PC-9 (cell line): ENCODE results near the gene ITGA3. TPM values are rescaled to one million over a fixed set of nuclear protein-coding genes. Genes with fewer than 3 reads are reported as not detected.
A peak's percentile ranks its signal among the peaks of the same experiment; 100 is the strongest.

Source experiments
- BruUV-seq: library from RNA; stranded (reverse); fragments of 400-500 nt; replicated peaks from 2 replicates; lab custom pipeline; 2021; lab: Mats Ljungman, UMichigan
- CTCF ChIA-PET: fragments of 300-600 bp; sonication (Branson Sonifier 250); formaldehyde crosslinking; loops from one replicate; lab custom pipeline; 2022; ENCODE audit warnings: antibody characterized with exemption; lab: Charles Lee
- POLR2A ChIA-PET: fragments of 300-600 bp; sonication (Branson Sonifier 250); formaldehyde crosslinking; loops from one replicate; lab custom pipeline; 2022; ENCODE audit warnings: antibody characterized with exemption; ENCODE audit not compliant: unreplicated experiment; lab: Charles Lee
- DNase-seq, 2 experiments: peaks; one replicate each; pipeline versions ENCODE4 v3.0.0 to v3.0.0-alpha.2; 2015 to 2022; ENCODE audit warnings: mixed read lengths in 1 of 2
- H2AFZ ChIP-seq: fragments of 200-600 bp; sonication (generic); 2 replicates; pipeline ENCODE4 v1.8.1; 2017; ENCODE audit warnings: antibody characterized with exemption
- H3F3A ChIP-seq: fragments of 200-600 bp; sonication (generic); 2 replicates; pipeline ENCODE4 v1.8.1; 2017; ENCODE audit warnings: antibody characterized with exemption, mild to moderate bottlenecking, low read depth; ENCODE audit not compliant: insufficient read depth
- H3K27ac ChIP-seq: fragments of 200-600 bp; sonication (generic); 2 replicates; pipeline ENCODE4 v1.6.1; 2016; ENCODE audit warnings: mixed run types
- H3K27me3 ChIP-seq: fragments of 200-600 bp; sonication (generic); 2 replicates; pipeline ENCODE4 v1.6.1; 2016; ENCODE audit warnings: low read depth, mixed run types; ENCODE audit not compliant: insufficient read depth
- H3K36me3 ChIP-seq: fragments of 200-600 bp; sonication (generic); 2 replicates; pipeline ENCODE4 v1.6.1; 2016; ENCODE audit warnings: low read depth, mixed run types
- H3K4me1 ChIP-seq: fragments of 200-600 bp; sonication (generic); replicated peaks from 2 replicates; pipeline ENCODE4 v1.6.1; 2016; ENCODE audit warnings: mixed run types; ENCODE audit not compliant: insufficient read depth
- H3K4me2 ChIP-seq: fragments of 200-600 bp; sonication (generic); 2 replicates; pipeline ENCODE4 v1.6.1; 2017; ENCODE audit warnings: mixed run types
- H3K4me3 ChIP-seq: fragments of 200-600 bp; sonication (generic); 2 replicates; pipeline ENCODE4 v1.6.1; 2016; ENCODE audit warnings: mixed run types
- H3K79me2 ChIP-seq: fragments of 200-600 bp; sonication (generic); 2 replicates; pipeline ENCODE4 v1.6.1; 2017; ENCODE audit warnings: low read depth, mixed run types
- H3K9me2 ChIP-seq: fragments of 200-600 bp; sonication (generic); 2 replicates; pipeline ENCODE4 v1.8.1; 2017; ENCODE audit warnings: mild to moderate bottlenecking; ENCODE audit not compliant: insufficient read depth
- H3K9me3 ChIP-seq: fragments of 200-600 bp; sonication (generic); 2 replicates; pipeline ENCODE4 v1.8.1; 2016; ENCODE audit warnings: low read depth; ENCODE audit not compliant: insufficient read depth
- H4K20me1 ChIP-seq: fragments of 200-600 bp; sonication (generic); 2 replicates; pipeline ENCODE4 v1.8.1; 2017; ENCODE audit not compliant: insufficient read depth
- EZH2 ChIP-seq: fragments of 200-600 bp; sonication (generic); IDR thresholded peaks from 2 replicates; pipeline ENCODE4 v1.8.0; 2017; ENCODE audit warnings: antibody characterized with exemption, low read depth
- intact Hi-C: fragments of 100-400 bp; cut with micrococcal nuclease; formaldehyde crosslinking; loops from one replicate; pipeline ENCODE4 v1.10.0; 2022; ENCODE audit not compliant: unreplicated experiment
- total RNA-seq: library from RNA; stranded (reverse); gene quantifications from 2 replicates; pipeline ENCODE4 v1.2.3, GENCODE V29; 2021
- TF ChIP-seq, protein P1 (sequence below): fragments of 200-600 bp; sonication (generic); conservative IDR thresholded peaks from 2 replicates; pipeline ENCODE4 v1.6.1; 2017; ENCODE audit warnings: mixed run types, antibody characterized with exemption, mild to moderate bottlenecking, moderate library complexity

ITGA3 gene
- total RNA-seq, 1 experiment from 2014 or later, result 291 TPM

- Histone ChIP-seq H3K9me2 (no peaks in the 10 kb centered on the region), H3K4me1 (peaks cover 9% of the 10 kb centered on the region; the same call in 1 of the 2 replicates), H3F3A (peaks cover 20% of the 10 kb centered on the region; the same call in 1 of the 2 replicates), H3K4me3 (no peak overlapping the region), H3K79me2 (no peaks in the 10 kb centered on the region), H3K4me2 (no peak overlapping the region), H4K20me1 (no peaks in the 10 kb centered on the region), H2AFZ (no peak overlapping the region), H3K36me3 (no peaks in the 10 kb centered on the region; the same call in 1 of the 2 replicates), H3K9me3 (no peaks in the 10 kb centered on the region), H3K27ac (no peak overlapping the region), H3K27me3 (peaks cover 26% of the 10 kb centered on the region)
- ChIA-PET POLR2A (interaction anchor here (0.7 kb wide), 1 partner anchor 24 kb away, joined by 3 read pairs; no protein-coding TSS in a partner anchor), CTCF (interaction anchor here (1.1 kb wide), 1 partner anchor 46 kb away, joined by 4 read pairs; no protein-coding TSS in a partner anchor)
- intact Hi-C loops, result no loop called here
- BruUV-seq, result TSS peak; percentile 17
- TF ChIP-seq, protein P1, sequence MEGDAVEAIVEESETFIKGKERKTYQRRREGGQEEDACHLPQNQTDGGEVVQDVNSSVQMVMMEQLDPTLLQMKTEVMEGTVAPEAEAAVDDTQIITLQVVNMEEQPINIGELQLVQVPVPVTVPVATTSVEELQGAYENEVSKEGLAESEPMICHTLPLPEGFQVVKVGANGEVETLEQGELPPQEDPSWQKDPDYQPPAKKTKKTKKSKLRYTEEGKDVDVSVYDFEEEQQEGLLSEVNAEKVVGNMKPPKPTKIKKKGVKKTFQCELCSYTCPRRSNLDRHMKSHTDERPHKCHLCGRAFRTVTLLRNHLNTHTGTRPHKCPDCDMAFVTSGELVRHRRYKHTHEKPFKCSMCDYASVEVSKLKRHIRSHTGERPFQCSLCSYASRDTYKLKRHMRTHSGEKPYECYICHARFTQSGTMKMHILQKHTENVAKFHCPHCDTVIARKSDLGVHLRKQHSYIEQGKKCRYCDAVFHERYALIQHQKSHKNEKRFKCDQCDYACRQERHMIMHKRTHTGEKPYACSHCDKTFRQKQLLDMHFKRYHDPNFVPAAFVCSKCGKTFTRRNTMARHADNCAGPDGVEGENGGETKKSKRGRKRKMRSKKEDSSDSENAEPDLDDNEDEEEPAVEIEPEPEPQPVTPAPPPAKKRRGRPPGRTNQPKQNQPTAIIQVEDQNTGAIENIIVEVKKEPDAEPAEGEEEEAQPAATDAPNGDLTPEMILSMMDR, result no peak
- no peak for TF ChIP-seq EZH2
- DNase-seq, result no peak
These were observed 76.3 kb downstream of the ITGA3 start for GRCh38 chr17:50132104-50132794.

DNA sequence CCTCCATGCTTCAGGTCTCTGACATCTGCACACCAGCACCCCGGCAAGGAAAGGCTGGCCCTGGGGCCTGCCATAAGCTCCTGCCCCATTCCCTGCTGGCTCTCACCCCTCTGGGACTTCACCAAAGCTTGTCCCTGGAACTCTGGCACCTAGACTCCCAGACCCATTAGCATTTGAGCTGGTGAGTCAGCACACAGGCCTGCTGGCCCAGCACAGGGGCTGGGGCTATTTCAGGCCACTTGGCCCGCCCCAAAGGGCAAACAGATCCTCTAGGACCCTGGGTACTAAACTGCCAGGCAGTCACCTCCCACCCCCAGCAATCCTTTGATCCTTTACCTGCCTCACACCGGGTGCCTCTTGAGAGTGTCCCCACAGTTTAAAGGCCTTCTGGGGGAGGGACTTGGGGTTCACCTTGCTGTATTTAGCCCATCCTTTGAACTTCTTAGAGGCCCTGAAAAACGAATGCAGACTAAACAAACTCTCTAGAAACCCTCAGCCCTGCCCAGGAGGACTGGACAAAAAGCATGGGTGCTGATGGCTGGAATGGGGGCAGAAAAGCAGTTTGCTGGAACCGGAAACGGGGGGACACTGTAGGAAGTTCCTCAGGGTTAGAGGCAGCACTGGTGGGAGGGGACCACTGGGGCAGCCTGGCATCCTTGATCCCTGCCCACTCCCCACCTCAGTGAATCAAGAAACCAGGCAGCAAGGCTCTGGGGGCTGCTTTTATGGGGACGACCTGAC lies 77.3 kb downstream of the ITGA3 start:
- no peak overlapping the region for H3K4me2 ChIP-seq
- no peak for TF ChIP-seq EZH2
- TF ChIP-seq, protein P1, result no peak
- peaks cover 20% of the 10 kb centered on the region; the same call in 1 of the 2 replicates for H3F3A ChIP-seq
- intact Hi-C loops, result no loop called here
- DNase-seq, result peak in 1 of 2 experiments; percentile 33
- H3K9me2 ChIP-seq, result no peaks in the 10 kb centered on the region
- ChIA-PET CTCF (interaction anchor here (1.1 kb wide), 1 partner anchor 45 kb away, joined by 4 read pairs; no protein-coding TSS in a partner anchor), POLR2A (interaction anchor here (0.7 kb wide), 1 partner anchor 25 kb away, joined by 3 read pairs; no protein-coding TSS in a partner anchor)
- BruUV-seq, result no TSS peak
- no peak overlapping the region for H3K27ac ChIP-seq
- no peaks in the 10 kb centered on the region for H4K20me1 ChIP-seq
- no peak overlapping the region for H2AFZ ChIP-seq
- H3K79me2 ChIP-seq, result no peaks in the 10 kb centered on the region
- peaks cover 9% of the 10 kb centered on the region; the same call in 1 of the 2 replicates for H3K4me1 ChIP-seq
- H3K9me3 ChIP-seq, result no peaks in the 10 kb centered on the region
- peaks cover 17% of the 10 kb centered on the region for H3K27me3 ChIP-seq
- H3K36me3 ChIP-seq, result peaks cover 2% of the 10 kb centered on the region
- H3K4me3 ChIP-seq, result no peak overlapping the region

- no peaks in the 10 kb centered on the region for H3K9me3 ChIP-seq
- no peak overlapping the region for H3K27ac ChIP-seq
- no peak overlapping the region for H3K4me3 ChIP-seq
- ChIA-PET CTCF (no interaction called here), POLR2A (no interaction called here)
- peaks cover 20% of the 10 kb centered on the region; the same call in 1 of the 2 replicates for H3F3A ChIP-seq
- H3K36me3 ChIP-seq, result peaks cover 7% of the 10 kb centered on the region
- TF ChIP-seq EZH2, result no peak
- TF ChIP-seq, protein P1, result no peak
- H3K9me2 ChIP-seq, result no peaks in the 10 kb centered on the region
- no peak for DNase-seq
- no peak overlapping the region for H3K4me2 ChIP-seq
- H3K27me3 ChIP-seq, result peaks cover 12% of the 10 kb centered on the region
- H3K79me2 ChIP-seq, result no peaks in the 10 kb centered on the region
- BruUV-seq, result no TSS peak
- intact Hi-C loops, result no loop called here
- H2AFZ ChIP-seq, result no peak overlapping the region
- H3K4me1 ChIP-seq, result peaks cover 9% of the 10 kb centered on the region; the same call in 1 of the 2 replicates
- no peaks in the 10 kb centered on the region; the same call in 1 of the 2 replicates for H4K20me1 ChIP-seq
These were observed 77.8 kb downstream of the ITGA3 start for GRCh38 chr17:50133769-50134099.
